NCI-H510A (cell line): ENCODE data around the gene MTHFD2.
"Not testable (repeated sequence)": the region's sequence is repeated elsewhere in the genome, so short reads cannot be mapped to it uniquely, and the experiment has no call there.

ENCODE experiments used
- DNase-seq: peaks from one replicate; lab custom pipeline; 2025; lab: John Stamatoyannopoulos, UW

Gene MTHFD2

DNA sequence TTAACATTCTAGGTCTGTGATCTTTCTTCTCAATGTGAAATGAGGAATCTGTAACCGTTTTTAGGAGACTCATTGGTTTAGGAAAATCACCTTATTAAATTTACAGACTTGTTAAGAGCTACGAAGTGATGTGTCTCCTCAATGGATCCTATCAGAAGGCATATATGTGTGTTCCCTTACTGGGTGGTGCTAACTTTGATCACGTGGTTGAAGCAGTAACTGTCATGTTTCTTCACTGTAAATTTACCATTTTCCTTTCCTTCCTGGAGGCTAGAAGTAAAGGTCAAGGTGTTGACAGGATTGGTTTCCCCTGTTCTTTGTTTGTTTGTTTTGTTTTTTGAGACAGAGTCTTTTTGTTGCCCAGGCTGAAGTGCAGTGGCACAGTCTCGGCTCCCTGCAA, 1.4 kb upstream of the MTHFD2 start:
- no peak for DNase-seq

DNA sequence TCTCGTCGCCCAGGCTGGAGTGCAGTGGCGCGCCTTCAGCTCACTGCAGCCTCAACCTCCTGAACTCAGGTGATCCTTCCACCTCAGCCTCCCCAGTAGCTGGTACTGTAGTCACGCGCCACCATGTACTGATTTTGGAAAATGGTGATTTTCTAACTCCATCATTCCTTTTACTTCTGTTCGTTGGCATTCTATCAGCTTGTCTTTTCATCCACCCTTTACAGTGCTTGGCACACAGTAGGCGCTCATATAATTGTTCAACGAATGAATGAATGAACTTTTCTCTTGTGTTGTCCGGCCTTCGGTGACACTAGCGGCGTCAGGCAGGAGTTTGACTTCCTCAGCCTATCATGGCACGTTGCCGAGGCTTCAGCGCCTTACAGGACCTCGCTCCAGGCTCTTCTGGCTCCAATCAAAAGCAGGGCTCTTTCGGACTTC, 373 bp upstream of the MTHFD2 start:
- DNase-seq = no peak

DNA sequence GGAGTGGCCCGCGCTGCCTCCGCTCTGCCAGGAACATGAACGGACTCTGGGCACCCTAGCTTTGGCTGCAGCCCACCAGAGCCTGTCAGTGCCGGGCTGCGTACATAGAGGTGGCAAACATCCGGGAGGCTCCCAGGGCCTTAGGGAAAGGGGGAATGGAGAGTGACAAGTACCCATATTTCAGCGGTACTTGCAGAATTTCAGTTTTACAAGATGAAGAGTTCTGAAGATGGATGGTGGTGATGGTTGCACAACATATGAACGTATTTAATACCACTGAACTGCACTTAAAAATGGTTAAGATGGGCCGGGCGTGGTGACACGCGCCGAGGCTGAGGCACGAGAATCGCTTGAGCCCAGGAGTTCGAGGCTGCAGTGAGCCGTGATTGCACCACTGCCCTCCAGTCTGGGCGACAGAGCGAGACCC, 873 bp downstream of the MTHFD2 start:
- no peak for DNase-seq

DNA sequence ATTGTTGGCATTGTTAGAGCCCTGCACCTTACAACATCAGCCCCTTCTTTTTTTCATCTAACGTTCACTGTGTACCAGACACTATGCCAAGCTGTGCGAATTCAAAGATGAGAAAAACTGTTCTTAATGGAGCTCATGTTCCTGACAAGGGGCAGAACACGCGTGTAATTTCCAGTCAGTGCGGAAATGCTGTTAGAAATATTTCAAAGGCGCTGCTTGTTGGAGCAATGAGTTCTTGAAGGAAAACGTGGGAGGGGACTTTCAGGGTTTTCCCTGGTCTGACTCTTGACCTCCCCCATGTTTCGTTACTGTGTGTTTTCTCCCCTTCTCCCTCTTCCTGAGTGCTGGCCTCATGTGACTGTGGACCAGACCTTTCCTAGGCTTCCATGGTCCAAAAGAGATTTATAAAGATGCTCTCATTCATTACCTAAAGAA, 1.5 kb downstream of the MTHFD2 start:
- no peak for DNase-seq

DNA sequence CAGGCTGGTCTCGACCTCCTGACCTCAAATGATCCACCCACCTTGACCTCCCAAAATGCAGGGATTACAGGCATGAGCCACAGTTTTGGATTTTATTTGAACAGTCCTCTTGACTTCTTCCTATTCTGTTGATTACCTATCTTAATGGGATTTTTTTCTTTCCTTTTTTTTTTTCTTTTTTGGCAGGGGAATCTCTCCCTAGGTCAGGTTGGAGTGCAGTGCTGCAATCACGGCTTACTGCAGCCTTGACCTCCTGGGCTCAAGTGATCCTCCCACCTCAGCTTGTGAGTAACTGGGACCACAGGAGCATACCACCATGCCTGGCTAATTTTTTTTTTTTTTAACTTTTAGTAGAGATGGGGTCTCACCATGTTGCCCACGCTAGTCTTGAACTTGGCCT, 2.8 kb downstream of the MTHFD2 start:
- no peak for DNase-seq

DNA sequence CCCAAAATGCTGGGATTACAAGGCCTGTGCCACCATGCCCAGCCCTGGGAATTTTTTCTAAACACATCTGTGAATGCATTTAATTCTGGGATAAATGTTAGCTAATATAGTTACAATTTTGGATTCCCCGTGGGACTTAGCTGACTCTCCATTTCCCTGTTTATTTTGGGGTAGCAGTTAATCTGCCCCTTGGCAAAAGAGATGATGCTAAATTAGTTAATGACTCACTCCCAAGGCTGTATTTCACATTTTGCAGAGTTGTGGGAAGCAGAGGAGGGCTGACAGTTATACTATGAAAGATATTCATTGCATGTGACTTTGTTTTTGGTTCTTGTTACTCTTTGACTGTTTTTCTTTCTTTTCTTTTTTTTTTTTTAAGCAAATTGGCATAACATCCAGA, 3.2 kb downstream of the MTHFD2 start:
- no peak for DNase-seq

DNA sequence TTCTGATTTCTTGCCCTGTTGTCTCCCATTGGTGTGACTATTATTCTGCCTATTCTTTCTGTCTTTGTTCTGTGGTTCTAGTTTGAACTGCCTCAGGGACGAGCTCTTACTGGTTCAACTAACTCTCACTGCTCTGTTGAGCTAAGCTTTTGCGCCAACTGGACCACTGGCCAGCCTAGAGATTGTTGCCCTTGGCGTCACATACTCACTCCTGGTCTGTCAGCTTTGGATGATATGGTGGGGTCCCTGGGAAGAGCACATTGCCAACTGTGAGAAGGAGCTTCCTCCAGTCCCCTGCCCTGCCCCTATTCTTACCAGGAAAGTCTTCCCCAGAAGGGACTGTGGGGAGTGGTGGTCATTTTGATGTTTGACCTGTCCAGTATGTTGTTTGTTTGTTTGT, 6.0 kb downstream of the MTHFD2 start:
- no peak for DNase-seq

DNA sequence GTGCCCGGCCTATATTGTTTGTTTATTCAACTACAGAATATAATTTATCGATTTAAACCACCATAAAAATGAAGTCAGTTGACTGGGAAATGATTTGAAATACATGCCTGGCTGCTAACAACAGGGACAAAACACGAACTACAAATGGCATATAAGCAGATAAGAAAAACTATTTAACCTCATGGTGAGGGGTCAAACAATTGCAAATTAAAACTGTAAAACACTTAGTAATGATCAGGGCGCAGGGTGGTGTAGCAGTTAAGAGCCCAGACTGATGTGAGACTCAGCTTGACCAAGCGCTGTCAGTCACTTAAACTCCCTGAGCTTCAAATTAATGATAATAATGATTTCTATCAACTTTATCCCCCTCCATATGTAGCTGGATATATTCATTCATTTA, 6.7 kb downstream of the MTHFD2 start:
- no peak for DNase-seq

DNA sequence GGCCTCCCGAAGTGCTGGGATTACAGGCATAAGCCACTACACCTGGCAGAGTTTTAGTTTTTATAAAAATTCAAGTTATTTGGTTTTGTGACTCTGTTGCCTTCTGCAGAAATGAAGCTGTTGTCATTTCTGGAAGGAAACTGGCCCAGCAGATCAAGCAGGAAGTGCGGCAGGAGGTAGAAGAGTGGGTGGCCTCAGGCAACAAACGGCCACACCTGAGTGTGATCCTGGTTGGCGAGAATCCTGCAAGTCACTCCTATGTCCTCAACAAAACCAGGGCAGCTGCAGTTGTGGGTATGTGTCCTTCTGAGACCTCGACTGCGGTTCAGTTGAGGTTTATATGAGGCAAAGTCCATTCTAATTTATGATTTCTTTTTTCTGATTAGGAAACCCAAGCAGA, 7.2 kb downstream of the MTHFD2 start:
- DNase-seq = no peak

DNA sequence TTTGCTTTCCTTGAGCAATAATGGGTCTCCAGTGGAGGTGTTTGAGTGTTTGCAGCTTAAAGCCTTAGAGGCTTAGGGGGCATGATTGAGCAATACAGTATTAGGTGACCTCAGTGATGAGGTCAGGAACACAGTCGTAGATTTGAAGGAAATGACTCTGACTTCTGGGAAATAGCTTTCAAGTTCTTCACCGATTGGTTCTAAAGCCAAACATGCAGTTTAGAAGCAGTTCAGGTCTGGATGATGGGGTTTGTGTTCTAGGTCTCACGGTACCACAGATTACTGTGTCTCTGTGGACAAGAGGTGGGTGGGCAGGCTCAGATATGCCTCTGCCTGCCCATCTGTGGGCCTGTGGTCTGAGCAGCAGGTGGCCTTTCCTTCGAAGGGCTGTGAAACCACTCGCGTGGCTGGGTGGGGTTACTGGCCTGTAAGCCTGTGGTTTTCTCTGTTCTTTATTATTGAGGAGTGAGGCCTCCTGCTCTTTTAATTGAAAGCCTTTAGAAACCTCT, 7.8 kb downstream of the MTHFD2 start:
- no peak for DNase-seq

DNA sequence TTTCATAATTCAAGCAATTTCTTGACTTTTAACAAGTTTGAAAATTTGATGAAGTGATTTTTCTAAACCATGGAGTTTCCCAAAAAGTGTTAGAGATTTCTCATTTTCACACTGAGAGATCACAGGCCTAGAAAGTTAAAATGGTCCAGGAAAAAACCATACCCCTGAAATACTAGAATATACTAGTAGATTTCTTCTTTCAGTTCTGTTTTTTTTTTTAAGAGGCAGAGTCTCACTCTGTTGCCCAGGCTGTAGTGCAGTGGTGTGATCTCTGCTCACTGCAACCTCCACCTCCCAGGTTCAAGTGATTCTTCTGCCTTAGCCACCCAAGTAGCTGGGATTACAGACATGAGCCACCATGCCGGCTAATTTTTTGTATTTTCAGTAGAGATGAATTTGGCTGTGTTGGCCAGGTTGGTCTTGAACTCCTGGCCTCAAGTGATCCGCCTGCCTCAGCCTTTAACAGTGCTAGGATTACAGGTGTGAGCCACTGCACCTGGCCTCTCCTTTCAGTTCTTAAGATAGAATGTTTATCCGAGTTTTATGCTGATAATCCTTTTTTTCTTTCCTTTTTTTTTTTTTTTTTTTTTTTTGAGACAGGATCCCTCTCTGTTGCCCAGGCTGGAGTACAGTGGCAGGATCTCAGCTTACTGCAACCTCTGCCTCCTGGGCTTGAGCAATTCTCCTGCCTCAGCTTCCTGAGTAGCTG, 14.4 kb downstream of the MTHFD2 start:
- no peak for DNase-seq

DNA sequence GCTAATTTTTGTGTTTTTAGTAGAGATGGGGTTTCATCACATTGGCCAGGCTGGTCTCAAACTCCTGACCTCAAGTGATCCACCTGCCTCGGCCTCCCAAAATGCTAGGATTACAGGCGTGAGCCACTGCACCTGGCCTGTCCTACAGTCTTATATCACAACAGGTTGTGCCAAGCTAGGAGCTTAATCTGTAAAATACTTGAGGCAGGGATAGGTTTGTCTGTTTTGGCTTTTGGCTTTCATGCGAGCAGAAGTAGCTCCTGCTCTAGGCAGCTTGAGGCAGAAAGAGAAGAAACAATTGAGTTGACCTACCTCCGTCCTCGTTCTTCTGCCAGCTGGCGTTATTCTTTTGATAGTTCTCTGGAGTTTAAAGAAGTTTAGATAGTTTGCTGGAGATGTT, 17.4 kb downstream of the MTHFD2 start:
- not testable (repeated sequence) for DNase-seq

DNA sequence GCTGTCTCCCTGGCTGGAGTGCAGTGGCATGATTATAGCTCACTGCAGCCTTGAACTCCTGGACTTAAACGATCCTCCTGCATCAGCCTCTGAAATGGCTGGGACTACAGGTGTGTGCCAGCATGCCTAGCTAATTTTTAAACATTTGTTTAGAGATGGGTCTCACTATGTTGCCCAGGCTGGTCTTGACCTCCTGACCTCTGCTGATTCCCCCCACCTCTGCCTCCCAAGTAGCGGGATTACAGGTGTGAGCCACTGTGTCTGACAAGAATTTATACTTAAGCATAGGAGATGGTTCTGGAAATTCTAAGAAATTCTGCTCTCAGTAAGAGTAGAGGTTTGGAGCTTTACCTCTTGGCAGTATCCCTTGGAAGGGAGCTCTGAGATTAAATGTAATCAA, 18.2 kb downstream of the MTHFD2 start:
- no peak for DNase-seq

DNA sequence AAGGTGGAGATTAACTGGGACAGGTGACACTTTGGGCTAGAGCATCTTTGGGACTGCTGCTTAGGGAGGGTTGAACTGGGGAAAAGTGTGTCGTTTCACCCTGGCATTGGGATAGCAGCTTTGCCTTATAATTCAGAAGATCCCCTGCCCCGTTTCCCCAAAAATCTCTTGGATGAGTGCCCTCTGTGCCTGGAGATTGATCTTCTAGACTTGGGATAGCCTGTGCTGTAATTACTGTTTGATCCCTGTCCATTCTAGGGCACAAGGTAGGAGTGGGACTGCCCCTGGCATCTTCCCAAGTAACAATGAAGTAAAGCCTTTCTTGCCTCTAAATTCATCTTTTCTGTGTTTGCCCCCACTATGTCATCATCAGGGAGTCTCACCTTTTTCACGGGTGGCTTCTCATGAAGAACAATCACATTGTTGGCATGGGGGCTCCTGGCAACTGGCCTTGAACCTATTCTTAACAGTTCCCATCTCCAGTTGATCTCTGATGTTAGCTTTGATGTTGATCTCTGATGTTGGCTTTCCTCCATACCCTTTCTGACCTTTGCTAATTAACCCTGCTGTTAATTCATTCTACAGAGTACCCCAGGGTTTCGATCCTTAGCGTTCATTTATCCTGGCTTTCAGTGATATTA, 21.6 kb downstream of the MTHFD2 start:
- no peak for DNase-seq

DNA sequence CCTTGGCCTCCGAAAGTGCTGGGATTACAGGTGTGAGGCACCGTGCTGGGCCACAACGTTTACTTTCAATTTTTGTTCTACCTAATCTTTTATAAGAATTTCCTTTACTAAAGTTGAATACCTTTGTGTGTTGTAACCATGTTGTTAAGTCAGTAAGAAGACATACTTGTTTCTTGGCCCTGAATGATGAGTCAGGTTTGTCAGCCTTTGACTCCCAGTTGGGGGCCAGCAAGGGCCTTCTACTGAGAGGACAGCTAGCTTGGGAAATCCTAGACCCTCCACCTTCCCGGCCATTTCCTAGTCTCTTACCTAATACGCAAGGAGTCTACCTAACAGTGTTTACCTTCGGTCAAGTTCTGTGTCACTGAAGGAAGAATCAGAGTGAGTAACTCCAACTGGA, 22.7 kb downstream of the MTHFD2 start:
- DNase-seq = no peak

DNA sequence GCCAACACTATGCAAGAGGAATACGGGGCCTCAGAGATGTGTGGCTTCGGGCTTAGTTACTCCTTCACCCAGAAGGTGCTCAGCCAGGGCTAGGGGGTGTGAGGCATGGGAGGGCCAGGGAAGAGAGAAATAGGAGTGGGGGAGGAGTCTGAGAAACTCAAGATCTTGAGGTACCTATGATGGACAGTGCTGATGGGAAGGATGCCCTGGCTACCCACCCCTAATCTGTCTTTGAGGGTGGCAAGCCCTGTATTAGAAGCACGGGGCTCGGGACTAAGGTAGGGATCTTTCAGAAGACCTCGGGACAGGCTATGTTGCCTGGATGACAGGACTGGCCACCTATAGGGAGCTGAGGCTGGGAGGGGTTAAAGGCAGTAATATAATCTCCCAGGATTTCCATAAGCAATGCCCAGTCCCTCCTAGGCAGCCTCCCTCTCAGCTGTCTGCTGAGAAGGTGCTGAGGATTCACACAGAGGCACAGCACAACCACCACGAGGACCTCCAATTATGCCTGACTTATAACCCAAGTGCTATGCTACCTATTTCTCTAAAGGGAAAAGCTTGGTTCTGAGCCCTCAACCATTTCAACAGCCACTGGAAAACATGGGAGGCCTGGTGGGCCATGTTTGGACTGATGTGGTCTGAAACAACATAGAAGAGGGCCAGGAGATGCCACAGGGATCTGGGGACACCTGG, 23.3 kb downstream of the MTHFD2 start:
- no peak for DNase-seq

DNA sequence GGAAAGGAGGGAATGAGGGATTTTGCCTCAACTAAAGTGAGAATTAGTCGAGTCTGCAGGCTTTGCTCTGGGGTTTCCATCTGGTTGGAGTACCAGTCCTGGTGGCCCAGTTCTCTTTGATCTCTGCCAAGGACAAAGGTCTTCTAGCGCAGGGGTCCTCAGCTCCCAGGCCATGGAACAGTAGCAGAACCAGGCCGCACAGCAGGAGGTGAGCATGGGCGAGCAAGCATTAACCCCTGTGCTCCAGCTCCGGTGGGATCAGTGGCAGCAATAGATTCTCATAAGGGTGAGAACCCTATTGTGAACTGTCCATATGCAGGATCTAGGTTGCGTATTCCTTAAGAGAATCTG, 23.9 kb downstream of the MTHFD2 start:
- DNase-seq = no peak

DNA sequence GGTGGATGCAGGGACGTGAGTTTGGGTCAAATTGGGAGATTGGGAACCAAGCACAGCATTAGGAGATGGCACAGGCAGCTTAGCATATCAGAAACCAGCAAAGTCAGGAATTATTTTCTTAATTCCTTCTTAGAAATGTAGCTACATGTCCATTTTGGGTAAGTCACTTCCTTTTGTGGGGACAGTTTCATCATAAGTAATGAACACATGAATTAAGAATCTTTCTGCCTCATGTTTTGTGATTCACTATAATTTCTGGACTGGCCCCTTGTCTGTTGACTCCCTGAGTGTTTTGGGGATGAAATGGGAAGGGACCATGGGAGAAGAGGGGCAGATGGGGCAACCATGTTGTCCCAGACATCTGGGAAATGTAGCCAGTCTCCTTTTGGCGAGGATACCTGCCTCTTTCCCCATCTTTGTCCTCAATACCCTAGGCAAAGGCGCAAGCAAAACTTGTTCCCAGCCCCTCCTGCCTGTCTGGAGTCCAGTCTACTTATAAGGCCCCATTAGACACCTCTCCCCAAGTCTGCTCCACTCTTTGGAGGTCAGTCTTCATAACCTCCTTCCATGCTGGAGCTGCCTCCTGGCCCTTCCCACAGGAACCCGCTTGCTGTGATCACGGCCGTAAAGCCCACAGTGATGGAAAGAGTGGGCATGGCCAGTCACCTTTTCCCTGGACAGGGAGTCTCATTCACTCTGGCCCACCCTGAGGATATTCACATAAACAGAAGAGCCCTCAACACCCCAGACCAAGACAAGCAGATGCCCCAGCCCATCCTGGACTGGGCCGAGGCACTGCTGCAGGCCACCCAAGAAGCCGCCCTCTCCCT, 25.7 kb downstream of the MTHFD2 start:
- no peak for DNase-seq

DNA sequence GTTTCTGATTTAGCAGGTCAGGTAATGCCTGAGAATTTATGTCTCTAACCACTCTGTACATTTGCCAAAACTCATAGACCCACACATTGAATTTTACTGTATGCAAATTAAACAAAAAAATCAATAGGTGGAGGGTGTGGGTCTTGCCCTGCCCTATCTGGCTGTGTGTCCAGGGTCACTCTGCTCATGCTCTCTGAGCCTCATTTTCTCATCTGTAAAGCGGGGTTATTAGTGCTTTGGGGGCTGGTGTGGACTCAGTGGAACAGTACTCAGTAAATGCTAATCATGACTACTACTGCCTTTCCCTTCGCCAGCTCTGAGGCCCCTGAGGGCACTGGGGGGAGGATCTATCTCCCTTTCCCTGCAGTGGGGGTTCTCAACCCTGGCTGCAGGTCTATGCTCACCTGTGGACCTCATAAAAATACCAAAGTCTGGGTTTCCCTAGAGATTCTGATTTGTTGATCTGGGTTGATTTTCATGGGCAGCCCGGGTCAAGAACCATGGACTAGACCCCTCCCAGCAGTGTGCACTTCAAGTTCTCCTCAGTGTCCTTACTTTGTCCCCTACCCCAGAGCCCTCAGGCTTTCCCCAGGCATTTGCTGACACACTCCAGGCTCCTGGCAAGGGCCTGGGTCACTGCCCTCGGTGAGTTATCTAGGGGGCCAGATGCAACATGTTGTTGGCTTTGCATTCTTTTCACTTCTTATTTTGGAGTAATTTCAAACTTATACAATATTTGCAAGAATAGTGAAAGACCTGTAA, 27.5 kb downstream of the MTHFD2 start:
- no peak for DNase-seq

DNA sequence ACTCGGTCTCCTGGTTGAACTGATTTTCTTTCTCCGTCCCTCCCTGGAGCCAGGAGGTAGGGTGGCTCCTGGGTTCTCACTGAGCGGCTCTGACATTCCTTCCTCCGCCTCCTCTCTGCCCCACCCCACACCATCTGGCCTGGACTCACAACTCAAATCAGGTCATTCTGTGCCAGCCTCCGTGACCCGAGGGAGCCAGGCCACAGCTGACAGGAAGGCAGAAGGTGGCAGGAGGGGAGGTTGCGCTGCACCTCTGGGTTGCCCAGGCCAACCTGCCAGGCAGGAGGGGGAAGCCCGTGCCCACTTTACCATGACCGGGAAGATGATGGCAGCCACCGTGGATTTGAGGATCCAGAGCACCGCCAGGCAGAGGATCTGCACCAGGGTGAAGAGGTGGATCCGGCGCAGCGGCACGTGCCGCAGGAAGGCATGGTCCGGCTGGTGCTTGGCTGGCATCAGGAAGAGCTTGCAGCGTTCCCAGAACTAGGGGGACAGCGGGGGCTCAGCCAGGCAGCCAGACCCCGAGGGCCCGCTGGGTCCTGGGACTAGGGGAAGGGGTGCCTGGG, 28.3 kb downstream of the MTHFD2 start:
- no peak for DNase-seq

DNA sequence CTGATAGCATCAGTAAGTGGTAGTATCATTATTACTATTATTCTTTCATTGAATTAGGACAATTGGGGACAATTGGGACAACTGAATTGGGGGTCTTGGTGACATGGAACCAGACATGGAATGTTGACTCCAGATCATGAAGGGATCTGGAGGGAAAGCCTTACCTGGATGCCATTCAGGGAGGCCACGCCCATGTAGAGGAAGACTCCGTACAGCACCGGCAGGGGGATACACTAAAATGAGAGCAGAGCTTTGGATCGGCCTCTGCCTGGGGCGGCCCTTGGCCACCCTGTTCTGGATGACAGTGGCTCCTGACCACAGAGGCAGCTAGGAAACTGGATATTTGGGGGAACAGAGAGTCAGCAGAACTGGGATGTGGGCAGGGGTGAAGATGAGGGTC, 29.2 kb downstream of the MTHFD2 start:
- no peak for DNase-seq
